Measurements from ENCODE around the gene RPL35A. TPM values are rescaled to one million over a fixed set of nuclear protein-coding genes. Genes with fewer than 3 reads are reported as not detected.

The RPL35A gene
- total RNA-seq, 1 experiment from 2014 or later = 1,563 TPM

GRCh38 chr3:197953881-197954280 is 3.9 kb downstream of the RPL35A start:
- Histone ChIP-seq H3K9me3 (ENCODE audit: control insufficient read depth, low read depth, low read length) (no peaks in the 10 kb centered on the region), H3K4ac (ENCODE audit: low read depth, low read length) (no peak overlapping the region), H2BK5ac (ENCODE audit: insufficient read length, low read length) (no peak overlapping the region), H2BK20ac (ENCODE audit: low read depth, low read length, poor library complexity, severe bottlenecking) (no peak overlapping the region), H3K79me1 (ENCODE audit: insufficient read depth, low read depth, low read length, poor library complexity, severe bottlenecking) (peaks cover 7% of the 10 kb centered on the region), H2AK5ac (ENCODE audit: insufficient read length, low read length) (no peak overlapping the region), H2AFZ (ENCODE audit: low read length) (no peak overlapping the region), H4K5ac (ENCODE audit: insufficient read length, low read depth, low read length) (no peak overlapping the region), H3K9ac (ENCODE audit: extremely low read depth, insufficient read length, low read length) (no peak overlapping the region), H3K23me2 (ENCODE audit: insufficient read length, low read depth, low read length, poor library complexity, severe bottlenecking) (peaks cover 10% of the 10 kb centered on the region), H4K91ac (ENCODE audit: insufficient read length, low read depth, low read length) (no peak overlapping the region), H2BK15ac (ENCODE audit: low read depth, low read length) (no peak overlapping the region), H3K56ac (ENCODE audit: insufficient read length, low read depth, low read length) (no peak overlapping the region), H2BK12ac (ENCODE audit: insufficient read length, low read depth, low read length) (no peak overlapping the region), H3K18ac (ENCODE audit: insufficient read length, low read depth, low read length) (no peak overlapping the region), H3K4me2 (ENCODE audit: insufficient read depth, insufficient read length, low read length) (no peak overlapping the region), H3K27ac (ENCODE audit: insufficient read length, low read depth, low read length) (no peak overlapping the region), H2BK120ac (ENCODE audit: low read depth, low read length, poor library complexity, severe bottlenecking) (no peak overlapping the region), H3K27me3 (ENCODE audit: insufficient read depth, low read length) (no peaks in the 10 kb centered on the region), H3K14ac (ENCODE audit: insufficient read depth, low read length) (no peak overlapping the region), H4K20me1 (ENCODE audit: control insufficient read depth, insufficient read depth, insufficient read length) (no peaks in the 10 kb centered on the region), H3T11ph (ENCODE audit: low read length) (no peak overlapping the region), H3K79me2 (ENCODE audit: insufficient read depth, low read length) (peaks cover 11% of the 10 kb centered on the region; the same call in 1 of the 2 replicates), H3K23ac (ENCODE audit: insufficient read length, low read depth, low read length) (no peak overlapping the region), H3K4me1 (ENCODE audit: insufficient read depth, low read length) (no peaks in the 10 kb centered on the region), H4K8ac (replicated peaks; ENCODE audit: insufficient read length, low read depth, low read length) (no peak overlapping the region)
- H3K4me1 Mint-ChIP-seq = peaks cover 35 to 44% of the 10 kb centered on the region in 2 experiments
- no peak for DNase-seq
- H3K4me3 Mint-ChIP-seq = 0 out of 5 replicates have a peak overlapping the region, but pooled peaks of 1 of the 2 experiments have one; percentile 19
- no CpG with 5 or more reads among the region's 7 CpGs for WGBS (ENCODE audit: extremely low coverage, insufficient read length, low lambda C conversion rate)
- peaks cover 0 to 2% of the 10 kb centered on the region in 2 experiments; a peak in 1 of 5 replicates for H3K9me3 Mint-ChIP-seq
- peaks cover 46 to 68% (median 62%) of the 10 kb centered on the region in 3 experiments for H3K36me3 Mint-ChIP-seq (ENCODE audit: insufficient read depth in 1 of 3, low read depth in 3 of 3)
- peak overlapping the region in 2 of 3 experiments; percentile 6 to 84; a peak in 4 of 7 replicates for H3K27ac Mint-ChIP-seq
- no peak for TF ChIP-seq CTCF (conservative IDR thresholded peaks at IDR 0.05)
- H3K27me3 Mint-ChIP-seq (ENCODE audit: low read depth) = no peaks in the 10 kb centered on the region; the same call in 1 of the 2 replicates
